GM12872 (cell line): Measurements from ENCODE around the gene FBXL7.

Experiments used
- TF ChIP-seq, protein P1 (sequence below): IDR thresholded peaks from 3 replicates; pipeline ENCODE4 v1.5.1; 2011; ENCODE audit warnings: low read depth, mild to moderate bottlenecking, low read length, moderate library complexity; ENCODE audit not compliant: insufficient read depth

The FBXL7 gene

DNA sequence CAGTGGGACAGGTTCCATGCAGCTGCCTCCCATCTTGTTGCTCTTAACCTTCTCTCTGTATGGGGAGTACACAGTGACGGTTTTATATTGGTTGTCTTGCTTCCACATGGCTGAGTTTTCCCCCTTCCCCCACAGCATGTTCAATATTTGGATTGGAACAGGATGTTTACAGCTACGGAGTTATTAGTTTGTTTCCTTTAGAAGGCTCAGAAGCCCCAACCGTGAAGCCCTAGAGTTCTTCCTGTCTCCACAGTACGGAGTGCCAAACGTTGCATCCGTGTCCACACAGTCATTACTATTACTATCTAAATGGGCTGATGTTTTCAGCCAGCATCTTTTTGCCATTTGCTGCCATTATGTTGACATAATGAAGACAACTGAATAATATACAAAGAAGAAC is 402.1 kb downstream of the FBXL7 start:
- TF ChIP-seq, protein P1, sequence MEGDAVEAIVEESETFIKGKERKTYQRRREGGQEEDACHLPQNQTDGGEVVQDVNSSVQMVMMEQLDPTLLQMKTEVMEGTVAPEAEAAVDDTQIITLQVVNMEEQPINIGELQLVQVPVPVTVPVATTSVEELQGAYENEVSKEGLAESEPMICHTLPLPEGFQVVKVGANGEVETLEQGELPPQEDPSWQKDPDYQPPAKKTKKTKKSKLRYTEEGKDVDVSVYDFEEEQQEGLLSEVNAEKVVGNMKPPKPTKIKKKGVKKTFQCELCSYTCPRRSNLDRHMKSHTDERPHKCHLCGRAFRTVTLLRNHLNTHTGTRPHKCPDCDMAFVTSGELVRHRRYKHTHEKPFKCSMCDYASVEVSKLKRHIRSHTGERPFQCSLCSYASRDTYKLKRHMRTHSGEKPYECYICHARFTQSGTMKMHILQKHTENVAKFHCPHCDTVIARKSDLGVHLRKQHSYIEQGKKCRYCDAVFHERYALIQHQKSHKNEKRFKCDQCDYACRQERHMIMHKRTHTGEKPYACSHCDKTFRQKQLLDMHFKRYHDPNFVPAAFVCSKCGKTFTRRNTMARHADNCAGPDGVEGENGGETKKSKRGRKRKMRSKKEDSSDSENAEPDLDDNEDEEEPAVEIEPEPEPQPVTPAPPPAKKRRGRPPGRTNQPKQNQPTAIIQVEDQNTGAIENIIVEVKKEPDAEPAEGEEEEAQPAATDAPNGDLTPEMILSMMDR: no peak

DNA sequence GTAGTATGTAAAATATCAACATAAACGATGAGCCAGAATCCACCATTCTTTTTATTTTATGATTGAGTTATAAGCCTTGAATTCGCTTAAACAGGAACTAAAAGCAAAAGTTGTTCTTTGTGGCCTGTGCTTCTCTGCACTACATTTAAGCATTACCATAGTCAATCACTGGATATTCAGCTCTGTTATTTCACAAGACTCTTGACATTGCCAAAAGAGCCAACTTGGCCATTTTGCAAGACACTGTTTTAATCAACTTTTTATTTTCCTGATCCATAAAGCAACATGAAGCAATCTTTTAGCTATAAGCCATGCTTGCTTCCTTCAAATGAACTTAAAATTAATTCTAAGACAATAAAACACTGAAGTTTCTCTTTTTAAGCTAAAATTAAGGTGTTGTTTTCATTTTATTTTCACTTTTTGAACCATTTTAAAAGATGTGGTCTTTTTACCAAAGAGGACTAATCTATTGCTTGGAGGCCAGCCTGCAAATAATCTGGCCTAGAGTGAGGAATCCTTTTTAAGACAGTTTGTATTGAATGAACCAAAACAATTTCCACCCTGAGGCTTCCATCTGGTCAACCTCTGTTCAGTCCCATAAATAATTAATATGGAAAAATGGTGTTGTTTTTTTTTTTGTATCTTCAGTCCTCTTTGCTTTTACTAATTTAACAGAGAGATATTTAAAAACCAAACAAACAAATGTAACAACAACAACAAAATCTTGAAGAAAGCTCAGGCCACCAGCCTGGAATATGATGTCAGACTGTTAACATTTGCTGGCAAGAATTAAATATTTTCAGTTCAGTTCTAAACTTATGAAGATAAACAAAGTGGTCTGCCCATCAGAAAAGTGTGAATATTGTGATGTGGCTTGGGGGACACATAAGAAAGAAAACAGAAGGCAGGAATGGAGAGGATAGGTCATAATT is 405.2 kb downstream of the FBXL7 start:
- TF ChIP-seq, protein P1: no peak

DNA sequence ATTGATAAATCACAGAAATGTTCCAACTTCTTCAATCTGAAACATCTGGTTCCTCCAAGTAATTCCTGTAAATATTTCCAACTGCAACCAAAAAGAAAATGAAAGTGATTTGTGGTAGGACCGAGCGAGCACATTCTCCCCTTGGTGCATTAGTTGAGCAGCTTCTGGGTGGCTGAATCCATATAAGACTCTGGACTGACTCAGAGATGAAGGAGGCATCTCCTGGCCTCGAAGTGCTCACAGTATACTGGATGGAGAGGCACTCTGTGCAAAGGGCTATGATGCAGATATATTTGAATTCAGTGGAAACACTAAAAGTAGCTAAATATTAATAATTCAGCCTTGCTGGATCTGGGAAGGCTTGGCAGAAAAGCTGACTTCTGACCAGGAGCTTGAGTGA is 414.7 kb downstream of the FBXL7 start:
- TF ChIP-seq, protein P1: no peak

DNA sequence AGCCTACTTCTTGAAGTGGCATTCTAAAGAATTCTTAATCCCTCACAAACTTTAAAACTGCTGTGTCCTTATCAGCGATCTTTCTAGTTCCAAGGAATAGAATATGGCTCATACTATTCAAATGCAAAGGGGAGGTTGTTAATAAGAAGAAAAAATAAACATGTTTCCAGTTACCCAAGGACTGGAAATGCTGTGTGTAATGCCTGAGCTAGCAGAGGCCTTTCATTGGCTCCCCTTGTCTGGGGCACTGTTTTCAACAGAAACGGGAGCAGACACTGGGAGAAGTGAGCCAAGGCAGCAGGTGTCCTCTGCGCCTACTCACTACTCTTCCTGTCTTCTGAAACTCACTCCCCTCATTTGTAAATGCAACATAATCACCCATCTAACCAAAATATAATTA is 426.6 kb downstream of the FBXL7 start:
- TF ChIP-seq, protein P1: no peak

DNA sequence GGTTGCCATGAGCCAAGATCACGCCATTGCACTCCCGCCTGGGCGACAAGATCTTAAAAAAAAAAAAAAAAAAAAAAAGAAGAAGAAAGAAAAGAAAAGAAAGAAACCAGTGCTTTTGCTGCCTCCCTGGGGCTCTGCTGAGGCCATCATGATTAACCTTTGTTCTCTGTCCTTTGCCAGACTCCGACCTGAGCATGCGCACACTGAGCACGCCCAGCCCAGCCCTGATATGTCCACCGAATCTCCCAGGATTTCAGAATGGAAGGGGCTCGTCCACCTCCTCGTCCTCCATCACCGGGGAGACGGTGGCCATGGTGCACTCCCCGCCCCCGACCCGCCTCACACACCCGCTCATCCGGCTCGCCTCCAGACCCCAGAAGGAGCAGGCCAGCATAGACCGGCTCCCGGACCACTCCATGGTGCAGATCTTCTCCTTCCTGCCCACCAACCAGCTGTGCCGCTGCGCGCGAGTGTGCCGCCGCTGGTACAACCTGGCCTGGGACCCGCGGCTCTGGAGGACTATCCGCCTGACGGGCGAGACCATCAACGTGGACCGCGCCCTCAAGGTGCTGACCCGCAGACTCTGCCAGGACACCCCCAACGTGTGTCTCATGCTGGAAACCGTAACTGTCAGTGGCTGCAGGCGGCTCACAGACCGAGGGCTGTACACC is 427.9 kb downstream of the FBXL7 start:
- TF ChIP-seq, protein P1: no peak

DNA sequence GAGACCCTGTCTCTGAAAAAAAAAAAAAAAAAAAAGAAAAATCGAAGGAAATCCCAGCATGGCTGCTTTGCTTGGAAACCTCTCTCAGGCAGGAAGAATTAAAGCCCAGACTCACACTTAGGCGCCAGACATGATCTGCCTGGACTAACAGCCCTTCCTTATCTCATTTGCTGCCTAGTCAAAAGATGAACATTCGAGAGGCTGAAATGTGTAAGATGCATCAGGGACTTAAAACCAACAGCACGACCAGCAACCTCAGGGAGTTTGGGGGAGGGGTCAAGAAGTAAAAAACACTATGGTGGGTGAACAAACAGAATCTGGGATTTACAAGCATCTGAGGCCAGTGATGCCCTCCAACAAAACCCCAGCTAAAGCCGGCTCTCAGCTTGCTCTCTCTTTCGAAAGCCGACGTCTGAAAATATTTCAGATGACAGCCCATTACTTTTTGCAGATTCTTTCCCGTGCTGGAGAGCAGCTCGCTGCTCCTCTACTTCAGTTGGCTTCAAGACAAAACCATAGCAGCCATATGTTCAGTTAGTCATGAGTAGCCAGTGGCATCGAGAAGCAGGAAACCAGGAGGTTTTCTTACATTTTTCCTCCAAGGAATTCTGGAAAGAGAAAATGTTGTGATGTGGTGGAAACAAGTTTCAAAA is 429.8 kb downstream of the FBXL7 start:
- TF ChIP-seq, protein P1: no peak

DNA sequence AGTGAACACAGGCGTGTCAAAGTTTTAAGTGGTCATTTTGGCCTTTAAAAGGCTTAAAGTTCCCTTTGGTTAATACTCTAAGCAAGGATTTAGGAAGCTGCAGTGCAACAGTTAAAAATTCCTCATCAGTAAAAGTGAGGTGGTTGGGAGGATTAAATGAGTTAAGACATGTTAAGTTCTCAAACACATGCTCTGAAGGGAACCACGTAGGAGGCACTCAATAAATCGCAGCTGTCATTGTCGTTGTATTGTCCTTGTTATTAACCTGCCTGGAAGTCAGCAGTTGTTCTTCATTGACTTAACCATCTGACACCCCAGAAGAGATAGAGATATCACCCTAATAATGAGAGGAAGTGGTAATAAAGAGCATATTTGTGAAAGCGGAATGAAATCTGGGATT is 432.1 kb downstream of the FBXL7 start:
- TF ChIP-seq, protein P1: no peak
